Endothelial cell of umbilical vein (primary cell): ENCODE measurements around the gene NRF1. TPM values are rescaled to one million over a fixed set of nuclear protein-coding genes. Genes with fewer than 3 reads are reported as not detected.

Experiments
- BruUV-seq: library from RNA; stranded (reverse); fragments of 400-500 nt; replicated peaks from 2 replicates; lab custom pipeline; 2021; lab: Mats Ljungman, UMichigan
- CTCF ChIA-PET: fragments of 300-600, 350-600 bp; sonication (Branson Sonifier 250); formaldehyde crosslinking; loops from one replicate; lab custom pipeline; 2021; ENCODE audit warnings: antibody characterized with exemption, inconsistent platforms; lab: Charles Lee
- POLR2A ChIA-PET: fragments of 300-600, 350-600 bp; sonication (Branson Sonifier 250); formaldehyde crosslinking; loops from one replicate; lab custom pipeline; 2021; ENCODE audit warnings: antibody characterized with exemption, inconsistent platforms; lab: Charles Lee
- DNase-seq: peaks from one replicate; pipeline ENCODE4 v3.0.0-alpha.2; 2011; ENCODE audit warnings: low read depth, low spot score
- FAIRE-seq: peaks from 2 replicates; lab custom pipeline; 2011; peaks lifted over from hg19 to GRCh38; lab: Jason Lieb, UNC
- H2AFZ ChIP-seq: 2 replicates; pipeline ENCODE4 v1.6.0; 2012; ENCODE audit warnings: low read depth, low read length, control low read depth, inconsistent platforms
- H3K27ac ChIP-seq: 2 replicates; pipeline ENCODE4 v1.5.1; 2011; ENCODE audit warnings: low read depth, mild to moderate bottlenecking, control low read depth, low read length, moderate library complexity; ENCODE audit not compliant: insufficient read depth
- H3K27me3 ChIP-seq, 2 experiments: 2 replicates each; pipeline versions ENCODE4 v1.6.0 to v1.6.1; 2011; ENCODE audit warnings: low read length in 2 of 2, mixed read lengths in 1 of 2; ENCODE audit not compliant: control insufficient read depth in 2 of 2, insufficient read depth in 2 of 2
- H3K36me3 ChIP-seq, 2 experiments: 2 replicates in 1 of 2; 3 replicates in 1 of 2; pipeline ENCODE4 v1.5.1; 2011; ENCODE audit warnings: low read length in 2 of 2, mild to moderate bottlenecking in 1 of 2, moderate library complexity in 1 of 2; ENCODE audit not compliant: control insufficient read depth in 2 of 2, insufficient read depth in 2 of 2; ENCODE audit errors: extremely low read depth in 1 of 2
- H3K4me1 ChIP-seq: 3 replicates; pipeline ENCODE4 v1.5.1; 2011; ENCODE audit warnings: mild to moderate bottlenecking, low read length; ENCODE audit not compliant: control insufficient read depth, insufficient read depth; ENCODE audit errors: extremely low read depth
- H3K4me2 ChIP-seq: 2 replicates; pipeline ENCODE4 v1.6.1; 2011; ENCODE audit warnings: low read length, control low read depth, mixed read lengths; ENCODE audit not compliant: insufficient read depth
- H3K4me3 ChIP-seq, 3 experiments: fragments of 200-600 bp in 1 of 3; sonication (generic), shearing (Covaris generic) in 1 of 3; replicated peaks in 1 of 3; 2 replicates each; pipeline ENCODE4 v1.5.1; 2011 to 2016; ENCODE audit warnings: control low read depth in 3 of 3, low read length in 3 of 3, mild to moderate bottlenecking in 2 of 3, inconsistent platforms in 1 of 3, low read depth in 1 of 3, moderate library complexity in 1 of 3; ENCODE audit not compliant: insufficient read depth in 1 of 3
- H3K79me2 ChIP-seq: 2 replicates; pipeline ENCODE4 v1.6.0; 2012; ENCODE audit warnings: low read length, inconsistent platforms; ENCODE audit not compliant: control insufficient read depth, insufficient read depth
- H3K9ac ChIP-seq: replicated peaks from 2 replicates; pipeline ENCODE3; 2011; ENCODE audit warnings: low read length, control low read depth; ENCODE audit not compliant: insufficient read depth; ENCODE audit errors: extremely low read depth
- H3K9me1 ChIP-seq: replicated peaks from 3 replicates; pipeline ENCODE4 v1.6.0; 2011; ENCODE audit warnings: mild to moderate bottlenecking, low read length; ENCODE audit not compliant: control insufficient read depth, insufficient read depth; ENCODE audit errors: extremely low read depth
- H3K9me3 ChIP-seq: replicated peaks from 2 replicates; pipeline ENCODE4 v1.5.1; 2012; ENCODE audit warnings: low read length, inconsistent platforms; ENCODE audit not compliant: control insufficient read depth, insufficient read depth
- H4K20me1 ChIP-seq: replicated peaks from 2 replicates; pipeline ENCODE3; 2011; ENCODE audit warnings: mild to moderate bottlenecking, low read length; ENCODE audit not compliant: control insufficient read depth, insufficient read depth; ENCODE audit errors: extremely low read depth
- FOS ChIP-seq: IDR thresholded peaks from 2 replicates; pipeline ENCODE4 v1.6.1; 2011; ENCODE audit warnings: mild to moderate bottlenecking, low read length, moderate library complexity, borderline replicate concordance; ENCODE audit not compliant: insufficient read depth
- GATA2 ChIP-seq: IDR thresholded peaks from 2 replicates; pipeline ENCODE4 v1.7.0; 2011; ENCODE audit warnings: low read depth, mild to moderate bottlenecking, moderate library complexity, mixed read lengths, low read length; ENCODE audit not compliant: insufficient read length, insufficient read depth
- MAX ChIP-seq: IDR thresholded peaks from 2 replicates; pipeline ENCODE4 v1.6.1; 2011; ENCODE audit not compliant: insufficient read depth, insufficient read length
- MYC ChIP-seq: IDR thresholded peaks from one replicate; pipeline ENCODE4 v1.6.1; 2011; ENCODE audit warnings: mild to moderate bottlenecking, low read depth, low read length
- POLR2A ChIP-seq: IDR thresholded peaks from 2 replicates; pipeline ENCODE4 v1.6.1; 2012; ENCODE audit warnings: low read depth, mild to moderate bottlenecking, control low read depth, low read length
- POLR2AphosphoS5 ChIP-seq: IDR thresholded peaks from 2 replicates; pipeline ENCODE4 v1.6.1; 2012; ENCODE audit warnings: low read depth, mild to moderate bottlenecking, control low read depth, low read length, moderate library complexity; ENCODE audit not compliant: insufficient read depth
- dilution Hi-C: fragments of 300-500 bp; cut with MboI; formaldehyde crosslinking; loops from one replicate; pipeline ENCODE4 v1.15.0; 2019; ENCODE audit warnings: low sequenced_read_pairs; ENCODE audit not compliant: extremely low pct_ligation_motif_present
- intact Hi-C: fragments of 100-400 bp; cut with micrococcal nuclease; formaldehyde crosslinking; loops from one replicate; pipeline ENCODE4 v1.10.0; 2022
- polyA plus RNA-seq, 4 experiments: library from polyadenylated mRNA; depleted of rRNA in 3 of 4; stranded (reverse) in 3 of 4; unstranded in 1 of 4; fragments of >200 nt; gene quantifications; 2 replicates each; pipeline versions ENCODE4 v1.2.1 to v1.2.3, GENCODE V29; 2011 to 2012; ENCODE audit warnings: missing spikeins in 1 of 4
- total RNA-seq: library from RNA; stranded (reverse); gene quantifications from 2 replicates; pipeline ENCODE4 v1.2.3, GENCODE V29; 2021

Gene NRF1
- total and polyA plus RNA-seq, 2 donors (not counting 3 experiments of a cell fraction or from before 2014, with no cell fraction given) = 14.6 to 20.3 TPM

GRCh38 chr7:129799350-129799955 is 187.9 kb downstream of the NRF1 start:
- Histone ChIP-seq H3K4me2 (no peak overlapping the region), H3K36me3 (no peaks in the 10 kb centered on the region), H3K27me3 (peaks cover 0 to 3% of the 10 kb centered on the region in 2 experiments), H3K9me3 (no peaks in the 10 kb centered on the region), H2AFZ (no peak overlapping the region), H4K20me1 (no peaks in the 10 kb centered on the region), H3K9ac (no peak overlapping the region), H3K27ac (no peak overlapping the region), H3K4me1 (no peaks in the 10 kb centered on the region), H3K9me1 (no peaks in the 10 kb centered on the region), H3K4me3 (no peak overlapping the region), H3K79me2 (no peaks in the 10 kb centered on the region)
- TF ChIP-seq MYC = no peak
- TF ChIP-seq FOS = no peak
- TF ChIP-seq MAX = no peak
- TF ChIP-seq GATA2 = no peak
- TF ChIP-seq POLR2A = no peak
- intact Hi-C loops = no loop called here
- ChIA-PET CTCF (interaction anchor here (0.7 kb wide), 1 partner anchor 216 kb away, joined by 3 read pairs; no protein-coding TSS in a partner anchor), POLR2A (no interaction called here)
- DNase-seq (no peak), FAIRE-seq (no peak)
- no TSS peak for BruUV-seq
- dilution Hi-C loops = no loop called here

GRCh38 chr7:129800901-129801300 is 189.4 kb downstream of the NRF1 start:
- Histone ChIP-seq H3K9me1 (no peaks in the 10 kb centered on the region), H2AFZ (no peak overlapping the region), H3K9ac (no peak overlapping the region), H3K27me3 (peaks cover 0 to 3% of the 10 kb centered on the region in 2 experiments), H3K79me2 (no peaks in the 10 kb centered on the region), H3K4me2 (no peak overlapping the region), H4K20me1 (no peaks in the 10 kb centered on the region), H3K36me3 (no peaks in the 10 kb centered on the region), H3K27ac (no peak overlapping the region), H3K4me3 (no peak overlapping the region), H3K4me1 (no peaks in the 10 kb centered on the region), H3K9me3 (no peaks in the 10 kb centered on the region)
- CTCF ChIA-PET = no interaction called here
- TF ChIP-seq MYC (no peak), GATA2 (no peak), POLR2A (no peak), POLR2AphosphoS5 (no peak), MAX (no peak)
- DNase-seq = no peak
- BruUV-seq = no TSS peak
- intact Hi-C loops = no loop called here
- dilution Hi-C loops = no loop called here
- no peak for FAIRE-seq
- POLR2A ChIA-PET = no interaction called here
